Forelimb muscle (tissue), 1 donor: ENCODE data around the gene LSAMP. TPM values are rescaled to one million over a fixed set of nuclear protein-coding genes. Genes with fewer than 3 reads are reported as not detected.

Source experiments
- DNase-seq: peaks from one replicate; pipeline ENCODE4 v3.0.0-alpha.2; 2013; ENCODE audit warnings: low read depth
- polyA plus RNA-seq: library from polyadenylated mRNA; unstranded; fragments of 120-200 nt; gene quantifications from one replicate; pipeline ENCODE4 v1.2.1, GENCODE V29; 2013; ENCODE audit not compliant: insufficient read length

LSAMP gene
- polyA plus RNA-seq, 1 donor: 4.5 TPM

DNA sequence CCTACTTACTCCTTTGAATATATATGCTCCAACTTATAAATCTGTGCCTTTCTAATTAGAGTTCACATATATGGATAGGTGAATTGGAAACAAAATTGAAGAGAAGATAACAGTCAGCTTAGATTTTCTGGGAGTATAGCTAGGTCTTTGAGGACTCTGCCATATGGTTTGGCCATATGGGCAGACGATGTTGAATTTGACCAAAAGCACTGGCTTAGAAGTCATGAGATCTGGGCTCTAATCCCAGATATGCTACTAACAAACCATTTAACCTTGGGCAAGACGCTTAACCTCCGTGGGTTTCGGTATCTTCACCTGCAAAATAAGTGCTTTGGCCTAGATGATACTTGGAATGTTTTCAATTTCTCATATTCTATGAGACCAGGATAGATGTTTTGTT, 154.1 kb downstream of the LSAMP start:
- DNase-seq: no peak

DNA sequence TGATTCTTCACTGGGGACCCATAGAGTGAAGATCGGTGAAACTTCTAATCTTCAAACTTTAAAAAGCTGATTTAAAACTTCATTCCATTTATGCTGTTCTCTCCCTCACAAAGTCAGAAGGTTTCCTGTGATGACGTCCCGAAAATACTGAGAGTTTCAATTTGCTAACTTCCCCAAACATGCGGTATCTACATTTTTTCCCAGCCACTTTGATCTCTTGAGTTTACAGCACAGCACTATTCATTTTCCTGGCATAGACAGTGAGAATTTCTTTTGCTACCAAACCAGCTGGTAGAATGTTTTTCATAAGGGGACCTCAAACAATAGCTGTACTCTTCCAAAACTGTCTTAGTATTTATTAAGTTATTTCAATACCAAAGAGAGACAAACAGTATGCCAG, 156.8 kb downstream of the LSAMP start:
- no peak for DNase-seq

DNA sequence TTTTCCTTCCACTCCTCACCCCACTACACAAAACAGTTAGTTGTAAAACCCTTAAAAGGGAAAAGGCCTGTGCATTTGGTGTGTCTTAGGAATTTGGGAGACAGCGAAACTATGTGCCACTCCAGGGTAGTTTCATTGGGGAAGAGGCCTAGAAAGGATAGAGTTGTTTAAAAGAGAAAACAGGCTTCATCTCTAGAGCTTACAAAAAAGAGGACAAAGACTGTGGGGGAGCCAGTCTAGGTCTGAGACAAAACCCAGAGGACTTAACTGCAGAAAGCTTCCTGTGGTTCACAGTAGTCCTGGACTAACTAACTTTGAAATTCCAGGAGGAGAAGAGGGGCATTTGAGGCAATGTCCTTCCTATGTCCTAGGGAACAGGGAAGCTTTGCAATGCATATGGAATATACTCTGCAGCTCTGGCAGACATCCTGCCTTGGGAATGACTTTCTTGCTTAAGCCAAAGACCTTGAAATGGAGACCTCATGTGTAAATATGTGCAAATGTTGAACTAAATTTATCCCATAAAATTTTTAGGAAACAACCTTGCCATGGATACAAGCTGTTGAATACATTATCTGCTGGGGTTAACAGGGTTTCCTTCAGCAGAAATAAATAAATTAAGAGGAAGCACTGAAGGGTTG, 159.4 kb downstream of the LSAMP start:
- no peak for DNase-seq

DNA sequence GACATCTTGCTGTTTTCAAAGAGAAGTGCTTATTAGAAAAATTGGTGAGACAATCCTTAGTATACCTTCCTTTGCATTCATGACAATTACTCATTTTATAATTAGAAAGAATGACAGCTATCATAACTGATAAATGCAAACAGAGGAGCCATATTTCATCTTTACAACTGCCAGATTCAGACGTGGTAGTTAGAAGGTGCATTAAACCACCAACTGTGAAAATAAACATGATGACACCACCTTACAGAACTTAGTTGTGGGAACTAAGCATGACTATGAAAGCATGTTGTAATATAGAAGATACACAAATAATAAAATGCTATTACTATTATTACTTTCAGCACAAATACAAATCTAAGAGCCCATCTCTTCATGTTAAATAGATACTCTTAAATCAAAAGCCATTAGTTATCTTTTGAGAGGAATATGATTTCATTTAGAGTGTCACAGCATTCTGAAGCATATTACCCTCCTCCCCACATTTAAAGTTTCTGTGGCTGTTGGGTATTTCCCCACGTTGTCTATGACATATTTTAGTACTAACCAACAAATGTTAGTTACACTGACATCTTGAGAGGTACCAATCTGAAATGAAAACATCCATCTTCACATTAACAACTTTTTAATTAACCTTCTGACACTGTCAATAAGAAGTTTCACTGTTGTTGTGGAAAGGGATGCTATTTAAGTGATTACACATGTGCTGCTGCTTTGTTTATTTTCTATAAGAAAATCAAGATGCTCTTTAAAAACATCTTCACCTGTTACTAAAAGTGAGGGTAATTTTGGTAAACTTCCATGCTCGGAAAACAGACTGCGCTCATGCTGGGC, 163.8 kb downstream of the LSAMP start:
- no peak for DNase-seq

DNA sequence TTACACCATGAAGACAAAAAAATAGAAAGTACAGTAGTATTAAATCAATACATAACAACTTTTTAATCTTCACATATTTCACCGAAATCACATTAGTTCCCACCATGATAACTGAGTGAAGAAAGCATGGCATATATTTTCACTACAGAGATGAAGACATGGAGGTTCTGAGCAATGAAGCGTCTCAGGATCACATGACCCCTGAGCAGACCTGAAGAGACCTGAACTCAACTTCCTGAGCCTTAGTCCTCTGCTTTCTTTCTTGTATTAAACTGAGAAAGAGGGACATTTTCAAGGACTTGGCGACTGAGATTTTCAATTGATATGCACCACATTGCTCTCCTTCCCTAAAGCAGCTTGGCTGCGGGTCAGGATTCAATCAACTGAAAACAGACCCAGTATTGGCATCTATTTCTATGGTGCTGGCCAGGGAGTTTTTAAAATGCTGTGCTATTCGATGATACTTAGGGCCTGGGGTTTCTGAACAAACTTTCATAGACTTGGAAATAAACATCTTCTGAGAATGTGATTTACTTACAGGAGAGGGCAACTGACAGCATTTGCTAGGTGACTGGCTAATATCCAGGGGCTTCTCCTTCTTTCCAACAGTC, 165.1 kb downstream of the LSAMP start:
- DNase-seq: no peak

DNA sequence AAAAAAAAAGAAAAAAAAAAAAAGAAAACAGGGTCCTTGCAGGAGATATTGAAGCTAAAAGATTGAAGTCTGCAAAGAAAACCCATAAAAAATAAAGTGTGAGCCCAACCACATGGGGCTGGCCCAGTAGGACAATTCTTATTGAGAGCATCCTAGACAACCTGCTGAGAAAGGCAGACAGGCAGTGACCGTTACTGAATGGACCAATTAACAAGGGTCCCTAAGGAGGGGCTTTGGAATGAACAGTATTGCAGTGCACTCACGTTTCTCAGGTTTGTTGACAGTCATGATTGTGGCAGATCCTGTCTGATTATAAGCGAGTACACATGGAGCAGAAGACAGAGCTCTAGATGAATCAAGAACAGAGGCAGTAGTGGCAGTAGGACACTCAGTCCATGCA, 168.6 kb downstream of the LSAMP start:
- DNase-seq: no peak

DNA sequence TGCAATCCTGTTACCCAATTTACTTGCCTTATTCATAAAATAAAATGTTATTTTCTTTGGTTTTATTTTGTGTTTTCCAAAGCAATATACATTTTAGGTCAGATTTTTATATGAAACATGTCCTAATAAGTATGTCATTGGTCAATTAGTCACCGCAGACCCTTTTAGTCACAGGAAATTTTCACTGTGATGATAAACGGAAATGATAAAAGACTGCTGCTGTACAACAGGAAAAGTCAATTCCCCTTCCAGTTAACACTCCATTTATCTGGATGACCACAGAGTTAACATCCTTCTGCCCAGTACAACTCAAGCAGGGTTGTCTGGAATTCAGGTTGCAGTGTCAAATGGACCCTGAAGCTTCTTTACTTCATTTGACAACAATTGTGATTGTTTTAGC, 175.2 kb downstream of the LSAMP start:
- no peak for DNase-seq

DNA sequence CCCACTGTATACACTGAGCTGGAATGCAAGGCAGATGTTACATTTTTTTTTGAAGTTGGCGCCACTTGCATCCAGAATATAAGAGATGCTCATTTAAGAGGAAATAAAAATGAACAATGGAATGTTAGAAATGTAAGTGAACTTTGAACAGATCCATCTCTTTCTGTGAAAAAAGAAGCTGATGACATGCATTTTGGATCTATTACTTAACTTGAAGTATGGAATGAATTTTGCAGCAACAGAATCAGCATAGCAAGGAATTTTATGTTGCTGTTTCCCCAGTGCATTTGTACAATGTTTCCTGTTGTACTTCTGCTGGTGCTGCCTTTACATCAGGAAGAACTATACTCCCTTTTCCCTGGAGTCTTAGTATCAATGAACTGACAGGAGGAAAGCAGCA, 178.2 kb downstream of the LSAMP start:
- no peak for DNase-seq

DNA sequence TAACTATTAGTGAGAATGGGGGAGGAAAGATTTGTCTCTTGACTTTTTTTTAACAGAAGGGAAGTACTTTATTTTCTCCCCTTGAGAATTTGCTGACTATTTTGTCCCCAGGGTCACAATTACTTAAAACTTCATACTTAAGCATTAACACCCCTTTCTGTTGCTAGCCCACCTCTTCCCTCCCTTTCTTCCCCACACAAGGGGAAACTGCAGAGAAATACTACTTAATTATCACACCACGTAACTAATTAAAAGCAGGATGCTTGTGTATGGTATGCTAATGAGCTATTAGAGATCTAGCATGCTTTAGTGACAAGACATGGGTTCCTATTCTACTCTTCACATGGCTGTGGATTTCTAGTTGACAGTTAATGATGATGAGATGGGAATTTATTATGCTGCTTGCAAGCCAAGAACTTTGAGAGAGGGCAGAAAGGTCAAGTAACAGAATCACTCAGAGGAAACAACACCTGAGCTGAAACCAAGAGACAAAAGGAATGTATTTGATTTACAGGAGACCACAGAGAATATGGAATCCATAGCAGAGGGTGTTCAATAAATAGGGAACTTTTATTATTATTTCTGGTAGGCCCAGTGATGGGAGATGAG, 179.2 kb downstream of the LSAMP start:
- no peak for DNase-seq

DNA sequence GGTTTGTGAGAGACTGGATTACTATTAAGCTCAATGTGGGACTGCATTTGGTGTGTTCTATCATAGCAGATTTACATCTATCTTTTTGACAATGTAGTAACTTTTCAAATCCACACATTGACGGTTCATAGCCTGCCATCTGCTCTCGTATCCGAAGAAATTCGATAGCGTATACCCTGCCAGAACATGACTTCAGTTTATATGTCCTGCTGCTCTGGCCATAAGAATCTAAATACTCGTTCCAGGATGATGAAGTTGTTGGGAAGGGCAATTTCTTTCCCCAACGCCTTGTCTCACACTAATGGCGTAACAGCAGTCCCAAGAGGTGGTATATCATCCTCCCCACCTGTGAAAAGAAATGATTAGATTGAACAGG, 180.0 kb downstream of the LSAMP start:
- no peak for DNase-seq

DNA sequence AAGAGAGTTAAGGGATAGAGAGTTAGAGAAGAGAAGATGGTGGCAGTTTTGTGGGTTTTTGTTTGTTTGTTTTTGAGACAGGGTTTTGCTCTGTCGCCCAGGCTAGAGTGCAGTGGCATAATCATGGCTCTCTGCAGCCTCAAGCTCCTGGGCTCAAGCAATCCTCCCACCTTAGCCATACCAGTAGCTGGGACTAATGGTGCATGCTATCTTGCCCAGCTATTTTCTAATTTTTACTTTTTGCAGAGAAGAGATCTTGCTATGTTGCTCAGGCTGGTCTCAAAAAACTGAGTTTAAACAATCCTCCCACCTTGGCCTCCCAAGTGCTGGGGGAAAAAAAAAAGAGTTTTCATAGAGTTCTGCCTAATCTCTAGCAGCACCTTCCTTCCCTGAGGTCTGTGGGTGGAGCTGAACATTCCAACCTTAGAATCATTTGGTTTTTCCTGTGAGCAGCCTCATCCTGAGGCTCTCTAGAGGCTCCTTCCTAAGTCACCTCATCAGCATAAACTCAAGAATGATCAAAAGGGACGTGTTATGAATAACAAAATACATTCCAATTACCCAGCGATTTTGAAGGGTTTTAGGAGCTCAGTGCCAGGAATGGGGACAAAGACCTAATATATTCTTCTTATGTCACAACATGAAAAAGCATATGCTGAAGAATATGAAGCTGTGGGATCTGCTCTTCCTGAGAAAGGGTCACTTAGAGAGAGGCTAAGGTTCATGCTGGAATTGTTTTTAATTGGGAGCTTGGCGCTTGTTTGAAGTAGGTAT, 180.6 kb downstream of the LSAMP start:
- DNase-seq: no peak

DNA sequence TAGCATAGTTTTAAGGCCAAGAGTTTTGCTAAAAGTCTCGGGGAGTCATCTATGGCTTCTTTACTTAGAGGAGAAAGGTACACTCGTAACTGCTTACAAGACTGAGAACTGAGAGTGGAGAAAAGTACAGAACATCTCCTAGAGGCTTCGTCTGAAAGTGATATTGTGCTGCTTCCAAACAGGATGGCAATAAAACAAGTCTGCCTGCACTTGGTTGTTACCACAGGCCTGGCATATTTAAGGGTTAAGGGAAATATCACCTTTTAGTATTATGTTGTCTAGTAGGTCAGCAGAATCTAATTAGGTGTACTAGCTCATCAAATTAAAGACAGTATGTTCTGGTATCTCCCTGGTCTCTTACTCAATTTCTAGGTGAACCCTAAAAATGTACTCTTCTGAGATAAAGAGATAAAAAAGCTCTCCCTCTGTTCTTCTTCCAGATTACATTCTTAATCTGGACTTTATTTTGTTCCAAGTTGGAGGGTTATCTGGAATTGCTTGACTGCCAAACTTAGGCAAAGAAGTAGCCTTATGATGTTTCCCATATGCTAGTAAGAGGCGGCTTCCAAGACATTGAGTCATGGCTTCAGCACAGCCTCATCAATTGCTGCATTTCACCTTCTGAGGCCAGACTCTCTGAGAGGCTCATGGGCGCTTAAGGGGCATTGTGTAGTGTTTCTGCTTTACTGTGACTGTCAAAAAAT, 181.3 kb downstream of the LSAMP start:
- DNase-seq: no peak

DNA sequence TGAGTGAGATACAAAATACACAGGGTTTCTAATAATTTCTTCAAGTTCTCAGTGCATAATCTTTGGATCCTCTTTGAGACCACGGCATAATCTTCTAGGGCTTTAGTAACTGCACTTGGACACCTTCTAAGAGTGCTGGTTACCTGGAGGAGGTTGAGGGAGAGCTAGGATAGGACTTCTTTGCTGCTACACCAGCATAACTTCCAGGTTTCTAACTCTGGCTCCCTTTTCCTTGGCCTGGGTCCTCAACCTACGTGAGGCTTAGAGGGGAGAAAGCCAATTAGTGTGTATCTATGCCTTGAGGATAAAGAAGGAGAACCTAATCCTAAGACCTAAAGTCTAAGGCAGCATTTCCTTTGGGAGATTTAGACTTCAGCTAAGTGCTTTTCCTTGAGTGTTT, 184.8 kb downstream of the LSAMP start:
- DNase-seq: no peak

DNA sequence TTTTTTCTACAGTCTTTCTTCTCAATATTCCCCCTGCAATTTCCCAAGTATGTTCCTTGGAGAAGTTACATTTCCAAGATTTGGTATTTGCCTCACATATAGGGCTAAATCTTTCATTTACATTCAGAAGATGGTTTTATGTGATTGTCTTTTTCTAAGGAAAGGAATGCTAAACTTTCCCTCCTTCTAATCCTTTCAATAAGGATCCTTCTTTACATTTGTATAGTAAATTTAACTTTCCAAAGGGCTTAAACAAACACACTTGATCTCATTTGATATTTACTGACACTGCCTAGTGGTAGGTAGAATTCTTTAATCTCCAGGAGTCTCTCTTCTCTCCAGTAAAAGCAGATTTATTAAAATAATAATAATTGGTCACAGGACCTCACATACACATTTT, 185.3 kb downstream of the LSAMP start:
- no peak for DNase-seq

DNA sequence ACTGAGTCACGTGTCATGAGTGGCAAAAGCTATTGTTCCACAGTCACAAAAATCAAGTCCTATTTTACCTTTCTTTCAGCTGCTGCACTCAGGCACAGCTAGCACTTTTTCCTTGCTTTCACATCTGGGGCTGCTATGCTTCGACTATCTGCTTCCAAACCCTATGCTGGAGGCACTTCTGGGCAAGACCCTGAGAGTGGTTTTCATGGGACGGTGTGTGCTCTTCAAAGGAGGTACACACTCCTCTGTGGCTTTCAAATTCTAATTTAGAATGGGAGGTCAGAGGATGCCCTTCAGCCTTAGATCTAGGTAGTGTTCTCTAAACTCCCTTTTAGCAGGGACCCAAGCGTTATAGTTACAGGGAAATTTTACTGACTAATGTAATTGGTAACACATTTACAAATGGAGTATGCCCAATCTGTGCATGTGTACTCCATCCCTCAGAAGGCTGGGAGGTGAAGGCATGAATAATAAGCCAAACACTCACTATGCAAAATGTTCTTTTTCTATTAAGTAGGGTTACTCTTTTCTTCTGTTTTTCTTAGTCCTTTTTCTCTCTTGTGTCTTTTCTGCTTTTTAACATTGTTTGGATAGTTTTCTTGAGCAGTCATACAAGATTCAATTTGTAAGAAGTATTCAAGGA, 188.3 kb downstream of the LSAMP start:
- DNase-seq: no peak

DNA sequence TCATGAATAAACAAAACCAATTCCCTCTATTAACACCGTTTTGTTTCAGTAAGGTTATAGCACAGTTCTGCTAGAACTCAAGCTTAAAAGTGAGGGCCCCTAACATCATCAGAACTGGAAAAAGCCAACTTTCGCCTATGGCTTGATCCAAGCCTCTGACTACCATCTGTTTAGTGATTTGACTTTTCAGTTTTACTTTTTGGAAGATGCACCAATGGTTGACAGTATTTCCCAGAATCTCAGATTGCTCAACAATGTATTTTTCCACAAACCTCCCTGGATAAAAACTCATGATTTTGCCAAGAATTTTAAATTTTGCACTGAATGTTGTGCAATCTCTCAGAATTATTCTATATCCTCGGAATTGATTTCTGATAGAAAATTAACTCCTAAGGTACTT, 190.7 kb downstream of the LSAMP start:
- DNase-seq: peak; percentile 61

DNA sequence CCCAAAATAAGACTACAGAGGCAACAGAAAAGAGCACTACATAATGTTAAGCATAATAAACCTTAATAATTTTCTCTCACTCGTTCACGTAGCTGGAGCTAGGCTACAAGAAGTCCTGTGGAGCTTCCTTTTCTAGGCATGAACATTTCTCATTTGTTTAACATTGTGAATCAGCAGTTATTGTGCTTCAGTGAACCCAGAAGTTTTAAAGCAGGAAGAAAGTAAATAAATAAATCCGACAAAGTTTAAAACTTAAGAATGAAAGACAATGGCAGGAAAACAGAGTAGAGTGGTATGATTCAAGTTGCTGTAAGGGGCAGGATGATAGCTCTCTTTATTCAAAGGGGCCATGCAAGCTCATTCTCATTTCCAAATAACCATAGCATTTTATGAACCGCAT, 191.8 kb downstream of the LSAMP start:
- no peak for DNase-seq

DNA sequence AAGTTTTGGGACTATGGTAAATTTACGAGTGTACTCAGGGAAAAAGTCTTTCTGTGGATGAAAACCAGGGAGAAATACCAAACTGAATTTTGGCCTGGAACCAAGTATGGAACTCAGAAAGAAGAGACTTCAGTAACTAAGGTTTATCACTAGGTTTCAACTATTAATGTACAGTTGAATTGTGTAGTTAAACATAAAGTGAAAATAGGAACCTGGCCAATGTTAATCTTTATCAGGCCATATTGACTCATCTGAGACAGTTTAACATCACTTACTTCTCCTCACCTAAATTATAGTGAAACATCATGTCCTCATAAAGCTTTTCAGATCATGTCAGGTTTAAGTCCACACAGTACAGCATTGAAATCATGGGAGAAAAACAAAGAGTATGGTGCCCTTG, 197.7 kb downstream of the LSAMP start:
- no peak for DNase-seq

DNA sequence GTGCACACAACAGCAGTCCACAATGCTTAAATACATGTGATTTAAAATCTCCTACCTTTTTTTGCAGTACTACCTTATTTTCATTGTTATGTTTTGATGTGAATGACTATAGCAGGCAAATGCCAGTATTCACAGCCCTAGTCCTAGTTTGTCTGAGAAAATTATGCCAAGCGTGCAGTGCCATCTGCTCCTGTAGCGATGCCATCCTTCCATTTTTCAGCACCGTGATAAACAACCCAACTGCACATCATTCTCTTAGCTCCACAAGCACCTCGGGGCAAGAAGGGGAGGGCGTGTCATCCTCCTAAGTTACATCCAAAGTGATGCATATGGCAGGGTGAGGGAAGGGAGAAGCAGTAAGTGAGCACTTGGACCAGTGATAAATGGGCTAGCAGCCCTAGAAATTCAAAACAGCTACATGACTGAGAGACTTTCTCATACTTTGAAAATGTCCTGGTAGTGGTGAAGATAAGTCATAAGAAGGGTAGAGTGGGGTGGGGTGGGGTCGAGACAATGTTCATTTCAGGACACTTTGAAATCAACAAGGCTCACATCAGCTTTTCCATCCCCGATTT, 198.8 kb downstream of the LSAMP start:
- no peak for DNase-seq

DNA sequence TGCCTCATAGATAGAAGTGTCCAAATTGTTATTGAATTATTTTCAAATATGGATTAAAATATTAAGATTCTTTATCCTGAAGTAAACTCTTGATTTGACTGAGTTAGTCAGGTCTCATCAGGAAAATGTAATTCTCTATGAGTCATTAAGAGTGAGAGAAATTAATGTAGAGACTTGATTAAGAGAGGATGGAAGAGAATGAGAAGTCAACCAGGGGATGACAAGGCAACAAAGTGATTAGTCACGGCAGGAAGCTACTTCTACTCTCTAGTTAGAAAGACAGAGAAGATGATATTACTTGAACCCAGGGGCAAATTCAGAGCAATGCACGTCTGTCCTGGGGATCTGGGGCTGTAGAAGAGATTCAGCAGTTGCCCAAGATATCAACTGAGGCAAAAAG, 202.5 kb downstream of the LSAMP start:
- DNase-seq: no peak
